HG02571 (cell line): ENCODE data around the gene EEF1A2.
"Not testable (repeated sequence)": the region's sequence is repeated elsewhere in the genome, so short reads cannot be mapped to it uniquely, and the experiment has no call there.

Experiments
- ATAC-seq: cut with Tn5 transposase; IDR thresholded peaks from one replicate; pipeline ENCODE4 v1.9.1; 2021; ENCODE audit warnings: mild to moderate bottlenecking, moderate library complexity; ENCODE audit not compliant: unreplicated experiment

The EEF1A2 gene

DNA sequence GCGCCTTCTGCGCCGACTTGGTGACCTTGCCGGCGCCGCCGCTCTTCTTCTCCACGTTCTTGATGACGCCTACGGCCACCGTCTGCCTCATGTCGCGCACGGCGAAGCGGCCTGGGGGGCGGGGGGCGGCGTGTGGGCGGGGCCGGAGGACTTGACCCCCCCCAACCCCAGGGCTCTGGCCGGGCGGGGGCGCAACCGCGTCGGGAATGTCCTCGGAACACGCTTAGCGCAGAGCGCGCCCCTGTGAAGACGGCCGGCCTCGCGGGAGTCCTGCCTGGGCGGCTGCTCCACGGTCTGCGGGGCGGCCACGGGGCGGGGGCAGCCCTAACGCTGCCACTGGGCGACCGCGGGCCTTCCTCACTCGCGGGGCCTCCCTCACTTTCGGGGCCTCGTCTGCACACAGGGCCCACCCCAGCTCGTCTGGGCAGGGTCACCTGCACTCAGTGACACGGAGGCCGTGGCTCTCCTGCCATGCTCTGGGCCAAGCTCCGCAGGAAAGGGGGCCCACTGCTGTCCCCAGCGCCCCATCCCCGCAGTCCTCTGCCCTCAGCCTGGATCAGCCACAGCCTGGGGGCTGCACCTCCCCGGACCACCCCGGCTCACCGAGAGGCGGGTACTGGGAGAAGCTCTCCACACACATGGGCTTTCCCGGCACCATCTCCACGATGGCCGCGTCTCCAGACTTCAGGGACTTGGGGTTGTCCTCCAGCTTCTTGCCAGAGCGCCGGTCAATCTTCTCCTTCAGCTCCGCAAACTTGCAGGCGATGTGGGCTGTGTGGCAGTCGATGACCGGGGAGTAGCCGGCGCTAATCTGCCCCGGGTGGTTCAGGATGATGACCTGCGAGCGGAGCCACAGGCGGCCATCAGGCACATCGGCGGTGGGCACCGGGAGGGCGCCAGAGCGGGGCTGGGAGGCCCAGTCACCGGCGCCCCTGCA is 10.3 kb downstream of the EEF1A2 start:
- ATAC-seq: no peak

DNA sequence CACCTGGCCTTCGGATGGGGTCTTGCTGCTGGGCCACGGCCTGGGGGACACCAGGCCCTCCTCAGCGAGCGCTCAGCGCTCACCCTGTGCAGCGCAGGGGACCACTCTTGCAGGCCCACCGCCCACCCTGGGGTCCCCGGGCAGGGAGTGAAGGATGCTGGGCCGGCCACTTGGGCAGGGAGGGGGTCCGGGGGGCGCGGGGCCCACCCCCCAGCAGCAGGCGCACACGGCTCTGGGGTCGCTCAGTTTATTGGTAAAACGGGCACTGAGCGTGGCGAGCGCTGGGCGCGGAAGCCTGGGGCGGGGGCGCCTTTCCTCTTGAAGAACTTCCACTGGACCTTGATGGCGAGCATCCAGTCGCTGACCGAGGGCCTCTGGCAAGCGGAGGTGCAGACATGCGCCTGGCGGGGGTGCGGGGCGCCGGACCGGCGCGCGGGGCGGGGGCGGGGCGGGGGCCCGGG is 11.1 kb downstream of the EEF1A2 start:
- no peak for ATAC-seq

DNA sequence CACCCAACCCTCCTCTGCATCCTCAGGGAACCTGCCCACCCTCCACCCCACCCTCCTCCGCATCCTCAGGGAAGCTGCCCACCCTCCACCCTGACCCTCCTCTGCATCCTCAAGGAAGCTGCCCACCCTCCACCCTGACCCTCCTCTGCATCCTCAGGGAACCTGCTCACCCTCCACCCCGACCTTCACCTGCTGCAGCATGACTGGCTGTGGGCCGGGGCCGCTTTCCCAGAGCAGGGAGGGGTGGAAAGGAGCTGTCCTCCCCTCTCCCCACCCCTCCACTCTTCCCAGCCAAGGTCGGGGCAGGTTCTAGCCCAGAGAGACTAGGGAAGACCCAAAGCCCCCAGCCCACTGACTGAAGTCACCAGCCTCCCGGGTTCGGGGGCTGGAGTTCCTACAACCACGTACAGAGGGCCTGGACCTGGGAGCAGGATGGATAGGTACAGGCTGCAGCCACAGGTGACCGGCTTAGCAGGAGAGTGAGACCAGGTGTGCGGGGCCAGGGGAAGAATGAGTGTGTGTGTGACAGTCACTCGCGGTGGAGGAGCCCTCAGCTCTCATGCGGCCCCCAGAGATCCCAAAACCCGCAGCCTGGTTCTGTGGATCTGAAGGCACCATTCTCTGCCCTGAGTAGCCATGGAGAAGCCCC is 11.6 kb downstream of the EEF1A2 start:
- no peak for ATAC-seq

DNA sequence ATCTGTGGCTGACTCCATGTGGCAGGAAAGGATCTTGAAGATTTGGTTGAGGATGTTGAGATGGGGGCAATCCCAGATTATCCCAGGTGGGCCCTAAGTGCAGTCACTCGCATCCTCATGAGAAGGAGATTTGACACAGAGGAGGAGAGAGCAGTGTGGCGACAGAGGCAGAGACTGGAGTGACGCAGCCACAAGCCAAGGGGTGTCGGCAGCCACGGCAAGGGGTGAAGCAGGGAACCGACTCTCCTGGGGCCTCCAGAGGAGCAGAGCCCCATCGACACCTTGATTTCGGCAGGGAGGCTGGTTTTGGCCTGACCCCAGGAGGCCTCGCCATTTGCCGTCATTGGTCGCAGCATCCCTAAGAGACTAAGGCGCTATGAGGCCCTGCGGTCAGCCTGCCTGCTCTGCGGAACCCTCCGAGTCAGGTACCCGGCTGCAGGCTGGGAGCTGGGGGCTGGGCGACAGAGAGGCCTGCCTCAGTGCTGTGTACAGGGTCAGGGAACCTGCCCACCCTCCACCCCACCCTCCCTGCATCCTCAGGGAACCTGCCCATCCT is 12.5 kb downstream of the EEF1A2 start:
- ATAC-seq: no peak

DNA sequence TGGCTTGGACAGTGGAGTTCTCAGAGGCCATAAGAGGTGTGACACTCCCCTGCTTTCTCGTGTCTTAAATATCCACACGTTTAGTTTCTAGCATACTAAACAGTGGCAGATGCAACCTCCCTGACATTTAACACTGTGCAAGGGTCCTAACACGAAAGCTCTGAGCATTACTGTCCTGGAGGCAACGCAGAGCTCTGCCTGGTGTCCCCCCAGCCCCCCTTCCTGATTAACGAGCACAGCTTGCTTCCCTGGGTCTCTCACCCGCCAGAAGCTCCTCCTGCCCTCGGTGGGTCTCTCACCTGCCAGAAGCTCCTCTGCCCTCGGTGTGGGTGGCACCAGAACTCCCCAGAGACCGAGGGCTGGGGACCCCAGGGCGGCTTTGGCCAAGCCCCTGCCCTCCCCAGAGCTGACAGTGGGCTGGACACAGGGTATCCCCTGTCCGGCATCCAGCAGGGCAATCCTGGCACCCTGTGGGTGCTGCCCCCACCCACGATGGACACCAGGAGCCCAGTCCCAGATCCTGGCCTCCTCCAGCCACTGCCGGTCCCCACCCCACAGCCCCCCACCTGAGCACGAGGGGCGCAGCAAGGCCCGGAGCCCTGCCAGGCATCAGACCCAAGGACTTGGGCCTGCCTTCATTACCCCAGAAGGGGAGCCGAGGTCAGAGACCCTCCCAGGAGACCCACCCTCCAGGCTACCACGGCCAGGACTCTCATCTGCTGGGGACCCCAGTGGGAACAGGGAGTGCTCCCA is 14.1 kb downstream of the EEF1A2 start:
- ATAC-seq: no peak

DNA sequence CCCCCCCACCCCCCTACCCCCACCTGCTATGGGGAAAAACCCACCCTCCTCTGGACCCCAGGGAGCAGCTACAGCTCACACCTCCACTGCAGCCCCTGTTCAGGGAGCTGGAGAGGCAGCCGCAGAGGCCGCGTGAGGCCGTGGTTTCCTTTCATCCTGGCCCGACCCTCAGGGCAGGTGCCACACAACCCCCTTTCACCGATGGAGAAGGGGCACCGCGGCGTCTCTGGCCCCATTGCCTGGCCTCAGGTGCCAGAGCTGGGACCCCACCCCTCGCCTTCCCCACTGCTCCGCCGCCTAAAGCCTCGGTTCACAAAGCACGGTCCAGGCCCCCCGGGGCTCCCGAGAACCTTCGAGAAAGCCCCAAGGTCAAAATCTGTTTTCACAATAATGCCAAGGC is 14.6 kb downstream of the EEF1A2 start:
- ATAC-seq: no peak

DNA sequence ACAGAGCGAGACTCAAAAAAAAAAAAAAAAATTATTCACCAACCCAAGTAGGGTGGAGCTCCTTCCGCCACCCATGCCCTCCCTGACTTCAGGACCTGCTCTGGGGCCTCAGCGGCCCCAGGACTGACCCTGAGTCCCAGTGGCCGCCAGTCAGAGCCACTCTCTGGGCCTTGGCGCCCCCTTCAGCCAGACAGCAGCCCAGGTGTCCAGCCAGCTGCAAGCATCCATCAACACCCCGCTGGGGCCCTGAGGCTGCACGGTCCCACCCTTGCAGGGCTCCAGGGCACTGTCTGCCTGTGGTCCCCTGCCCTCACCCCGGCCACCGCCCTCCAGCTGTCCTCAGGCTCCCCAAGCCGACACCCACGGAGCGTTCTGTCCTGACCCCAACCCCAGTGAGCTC is 15.0 kb downstream of the EEF1A2 start:
- ATAC-seq: no peak

DNA sequence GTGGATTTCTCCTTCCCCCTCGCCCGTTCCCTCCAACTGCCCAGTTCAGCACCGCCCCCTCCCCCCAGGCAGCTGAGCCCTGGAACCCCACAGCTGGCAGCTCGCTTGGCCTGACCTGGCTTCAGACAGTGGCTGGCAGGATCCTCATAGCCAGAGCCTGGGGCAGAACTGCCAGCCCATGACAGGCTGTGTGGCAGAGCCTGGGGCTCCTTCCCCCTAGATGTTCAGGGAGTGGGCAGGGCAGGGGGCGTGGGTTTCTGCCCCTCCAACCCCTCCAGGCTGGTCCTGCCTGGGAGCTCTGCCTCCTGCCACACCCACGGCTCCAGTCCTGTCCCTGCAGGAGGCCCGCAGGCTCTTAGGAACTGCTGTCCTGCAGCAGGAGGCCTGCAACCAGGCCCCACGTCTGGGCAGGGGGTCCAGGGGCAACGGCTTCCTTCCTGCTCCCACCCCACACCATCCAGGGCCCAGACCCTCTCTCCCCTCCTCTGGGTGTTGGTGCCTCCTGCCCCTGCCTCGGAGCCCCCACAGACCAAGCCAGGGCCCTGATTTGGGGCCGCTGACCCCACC is 16.8 kb downstream of the EEF1A2 start:
- no peak for ATAC-seq

DNA sequence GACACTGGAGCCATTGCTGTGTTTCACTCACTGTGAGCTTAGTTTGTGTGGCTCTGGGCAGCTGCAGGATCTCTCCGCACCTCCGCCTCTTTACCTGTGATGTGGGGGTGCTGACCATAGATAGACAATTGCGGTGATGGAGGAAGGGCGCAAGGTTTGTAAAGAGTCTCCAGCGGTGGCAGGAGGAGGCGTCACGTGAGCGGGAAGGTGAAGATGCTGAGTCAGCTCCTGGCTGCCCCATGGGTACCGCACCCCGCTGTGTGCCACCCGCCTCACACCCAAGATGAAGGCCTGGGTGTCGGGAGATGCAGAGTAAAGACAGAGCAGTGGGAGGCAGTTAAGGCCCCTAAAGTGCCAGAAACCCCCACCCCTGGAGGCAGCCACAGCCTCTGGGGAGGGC is 17.4 kb downstream of the EEF1A2 start:
- no peak for ATAC-seq

DNA sequence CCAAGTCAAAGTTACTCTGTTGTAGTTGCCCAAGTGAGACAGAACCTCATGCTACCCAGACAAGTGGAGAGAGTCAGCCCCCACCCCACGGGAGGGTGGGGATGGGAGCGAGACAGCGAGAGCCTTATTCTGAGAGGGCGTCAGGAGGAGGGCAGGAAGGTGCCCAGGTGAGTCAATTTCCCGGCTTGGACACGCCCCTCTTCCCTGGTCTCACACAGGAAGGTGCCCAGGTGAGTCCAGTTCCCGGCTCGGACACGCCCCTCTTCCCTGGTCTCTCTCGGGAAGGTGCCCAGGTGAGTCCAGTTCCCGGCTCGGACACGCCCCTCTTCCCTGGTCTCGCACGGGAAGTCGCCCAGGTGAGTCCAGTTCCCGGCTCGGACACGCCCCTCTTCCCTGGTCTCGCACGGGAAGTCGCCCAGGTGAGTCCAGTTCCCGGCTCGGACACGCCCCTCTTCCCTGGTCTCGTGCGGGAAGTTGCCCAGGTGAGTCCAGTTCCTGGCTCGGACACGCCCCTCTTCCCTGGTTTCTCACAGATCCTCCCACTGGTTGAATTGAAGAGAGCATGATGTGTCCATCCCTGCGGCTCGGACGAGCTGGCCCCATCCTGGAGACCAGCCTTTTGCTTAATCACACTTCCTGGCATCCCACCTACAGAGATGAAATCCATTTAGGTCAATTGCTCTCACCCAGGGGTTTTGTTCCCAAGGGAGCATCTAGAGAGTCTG is 19.0 kb downstream of the EEF1A2 start:
- not testable (repeated sequence) for ATAC-seq

DNA sequence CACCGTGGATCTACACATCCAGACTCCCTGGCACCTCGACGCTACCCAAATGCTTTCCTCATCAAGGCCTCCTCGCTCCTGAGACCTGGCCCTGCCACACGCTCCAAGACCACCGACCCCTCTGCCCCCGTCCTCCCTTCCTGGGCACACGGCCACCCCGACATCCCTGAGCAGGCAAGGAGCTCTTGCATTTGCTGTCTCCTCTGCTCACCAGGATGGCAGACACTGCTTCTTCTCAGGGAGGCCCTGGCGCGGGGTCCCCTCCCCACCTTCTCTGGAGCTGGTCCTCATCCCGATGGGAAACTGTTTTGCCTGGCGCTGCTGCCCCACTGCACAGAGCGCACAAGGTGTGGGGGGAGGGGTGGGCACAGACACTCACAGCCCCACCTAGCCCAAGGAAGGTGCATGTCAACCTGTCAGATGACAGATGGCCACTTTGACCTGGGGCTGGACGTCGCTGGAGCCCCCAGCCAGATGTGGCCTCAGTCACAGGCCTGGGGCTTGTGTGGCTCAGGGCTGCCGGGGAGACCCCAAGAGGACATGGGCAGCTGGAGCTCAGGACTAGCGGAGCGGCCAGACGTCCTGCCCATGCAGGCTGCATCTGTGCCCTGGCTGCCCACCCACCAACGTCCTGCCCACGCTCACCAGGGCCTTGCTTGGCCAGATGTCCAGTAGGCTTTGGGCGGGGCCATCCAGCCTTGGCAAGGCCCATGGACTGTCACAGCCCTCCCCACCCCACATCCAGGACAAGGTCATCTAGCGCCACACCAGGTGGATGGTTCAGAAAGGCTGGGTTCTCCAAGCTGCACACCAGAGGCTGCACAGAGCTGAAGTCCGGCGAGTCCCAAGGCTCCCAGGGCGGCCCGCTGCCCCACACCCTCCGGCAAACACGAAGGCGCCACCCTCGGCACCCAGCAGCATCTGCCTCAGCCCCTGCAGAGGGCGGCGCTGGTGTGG is 20.3 kb downstream of the EEF1A2 start:
- no peak for ATAC-seq

DNA sequence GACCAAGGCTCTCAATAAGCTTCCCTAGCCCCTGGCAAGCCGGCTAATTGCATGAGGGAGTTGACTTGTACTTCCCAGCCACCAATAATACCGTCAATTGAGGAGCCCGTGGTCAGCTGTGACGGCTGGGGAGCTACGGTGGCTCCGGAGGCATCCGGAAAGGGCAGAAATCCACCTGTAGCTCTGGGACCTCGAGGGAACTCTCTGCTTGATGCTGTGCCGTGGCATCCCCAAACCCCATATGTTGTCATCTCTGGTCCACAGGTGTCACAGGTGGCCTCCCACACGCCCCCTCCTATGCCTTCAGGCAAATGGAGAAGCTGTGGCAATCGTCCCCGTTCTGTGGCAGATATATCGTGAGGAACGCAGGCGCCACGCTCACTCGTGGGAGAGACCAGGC is 20.9 kb downstream of the EEF1A2 start:
- no peak for ATAC-seq

DNA sequence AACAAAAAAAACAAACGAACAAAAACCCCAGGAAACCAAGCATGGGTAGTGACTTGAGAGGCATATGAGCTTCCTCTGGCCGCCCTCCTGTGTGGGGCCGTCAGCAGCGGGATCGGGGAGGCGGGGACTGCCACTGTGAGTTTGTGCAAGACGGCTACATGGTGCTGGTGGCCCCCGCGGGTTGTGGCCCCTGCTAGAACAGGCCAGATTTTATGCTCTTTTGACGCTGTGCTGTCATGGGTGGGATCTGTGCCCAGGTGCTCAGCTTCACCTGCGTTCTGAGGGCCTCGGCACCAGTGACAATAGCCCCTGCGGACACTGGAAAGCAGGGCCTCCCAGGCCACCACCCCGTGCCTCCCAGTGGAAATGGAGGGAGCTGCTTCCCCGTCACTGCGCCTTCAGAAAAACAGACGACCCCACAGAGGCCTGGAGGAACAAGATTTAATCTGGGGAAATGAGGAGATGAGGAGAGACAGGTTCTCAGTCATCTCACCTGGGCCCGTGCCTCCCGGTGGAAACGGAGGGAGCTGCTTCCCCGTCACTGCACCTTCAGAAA is 21.7 kb downstream of the EEF1A2 start:
- no peak for ATAC-seq

DNA sequence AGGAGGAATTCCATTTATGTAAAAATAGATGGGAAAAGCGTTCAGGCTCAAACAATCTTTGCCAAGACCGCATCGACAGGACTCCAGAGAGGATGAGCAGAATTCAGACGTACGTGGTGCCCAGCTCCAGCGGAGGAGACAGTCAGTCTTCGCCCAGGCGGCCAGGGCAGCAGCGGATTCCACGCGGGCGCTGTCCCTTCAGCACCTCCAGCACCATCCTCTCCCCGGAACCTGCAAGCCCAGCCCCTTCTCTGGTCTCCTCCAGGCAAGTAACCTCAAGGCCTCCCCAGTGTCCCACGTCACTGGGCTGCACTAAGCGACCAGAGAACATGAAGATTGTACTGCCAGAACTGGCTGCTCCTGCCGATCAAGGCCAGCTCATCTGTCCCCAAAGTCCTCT is 23.7 kb downstream of the EEF1A2 start:
- ATAC-seq: no peak

DNA sequence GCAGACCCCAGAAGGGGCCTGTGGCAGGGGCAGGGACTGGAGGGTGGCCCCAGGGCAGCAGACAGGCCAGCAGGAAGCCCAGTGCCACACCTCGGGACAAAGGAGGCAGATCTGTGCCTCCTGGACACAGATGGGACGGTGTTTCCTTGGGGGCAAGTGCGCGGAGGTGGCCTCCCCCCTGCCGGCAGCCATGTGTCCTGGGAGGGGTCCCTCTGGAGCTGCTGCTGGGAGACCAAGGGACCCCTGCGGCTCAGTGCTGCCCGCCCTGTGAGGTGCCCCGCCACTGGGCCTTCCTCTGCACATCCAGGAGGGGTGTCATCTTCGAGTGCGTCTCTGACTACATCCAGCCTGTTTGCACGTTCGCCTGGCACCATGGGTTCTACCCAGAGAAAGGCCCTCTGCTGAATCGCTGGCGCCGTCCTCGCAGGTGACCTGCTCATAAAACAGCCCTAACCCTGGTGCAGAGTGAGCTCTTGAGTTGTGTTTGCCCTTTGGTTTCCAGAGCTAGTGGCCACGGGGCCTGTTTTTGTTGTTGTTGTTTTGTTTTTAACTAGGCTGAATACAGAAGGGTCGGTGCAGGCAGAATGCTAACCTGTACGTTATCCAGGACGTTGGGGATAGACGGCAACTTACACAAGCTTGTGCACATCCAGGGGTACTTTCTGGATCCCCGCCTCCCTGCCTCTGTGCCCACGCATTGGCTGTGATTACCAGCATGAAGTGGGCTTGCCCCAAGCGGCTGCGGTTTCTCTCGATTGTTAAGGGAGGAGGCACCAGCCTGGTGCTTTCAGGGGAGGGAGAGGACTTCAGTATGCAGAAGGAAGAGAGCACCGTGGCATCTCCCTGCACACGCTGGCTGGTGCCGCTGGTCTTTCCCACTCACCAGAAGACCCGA is 25.1 kb downstream of the EEF1A2 start:
- no peak for ATAC-seq

DNA sequence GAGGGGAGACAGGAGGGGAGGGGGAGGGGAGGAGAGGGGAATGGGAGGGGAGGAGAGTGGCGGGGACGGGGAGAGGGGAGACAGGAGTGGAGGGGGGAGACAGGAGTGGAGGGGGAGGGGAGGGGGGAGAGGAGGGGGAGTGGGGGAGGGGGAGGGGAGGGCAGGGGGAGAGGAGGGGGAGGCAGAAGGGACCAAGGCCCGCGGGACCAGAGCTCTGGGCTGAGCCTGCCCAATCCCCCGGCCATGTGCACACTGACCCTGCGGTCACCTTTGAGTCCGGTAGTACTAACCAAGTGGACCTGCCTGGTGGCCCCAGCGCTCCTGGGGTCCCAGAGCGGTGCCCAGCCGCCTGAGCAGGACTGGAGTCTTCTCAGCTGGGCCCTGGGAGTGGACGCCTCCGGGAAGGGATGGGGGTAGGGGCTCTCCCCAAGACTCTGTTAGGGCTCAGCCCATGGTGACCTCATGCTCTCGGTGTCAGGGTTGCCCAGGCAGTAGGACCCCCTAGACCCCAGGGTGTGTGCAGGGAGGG is 26.0 kb downstream of the EEF1A2 start:
- ATAC-seq: no peak

DNA sequence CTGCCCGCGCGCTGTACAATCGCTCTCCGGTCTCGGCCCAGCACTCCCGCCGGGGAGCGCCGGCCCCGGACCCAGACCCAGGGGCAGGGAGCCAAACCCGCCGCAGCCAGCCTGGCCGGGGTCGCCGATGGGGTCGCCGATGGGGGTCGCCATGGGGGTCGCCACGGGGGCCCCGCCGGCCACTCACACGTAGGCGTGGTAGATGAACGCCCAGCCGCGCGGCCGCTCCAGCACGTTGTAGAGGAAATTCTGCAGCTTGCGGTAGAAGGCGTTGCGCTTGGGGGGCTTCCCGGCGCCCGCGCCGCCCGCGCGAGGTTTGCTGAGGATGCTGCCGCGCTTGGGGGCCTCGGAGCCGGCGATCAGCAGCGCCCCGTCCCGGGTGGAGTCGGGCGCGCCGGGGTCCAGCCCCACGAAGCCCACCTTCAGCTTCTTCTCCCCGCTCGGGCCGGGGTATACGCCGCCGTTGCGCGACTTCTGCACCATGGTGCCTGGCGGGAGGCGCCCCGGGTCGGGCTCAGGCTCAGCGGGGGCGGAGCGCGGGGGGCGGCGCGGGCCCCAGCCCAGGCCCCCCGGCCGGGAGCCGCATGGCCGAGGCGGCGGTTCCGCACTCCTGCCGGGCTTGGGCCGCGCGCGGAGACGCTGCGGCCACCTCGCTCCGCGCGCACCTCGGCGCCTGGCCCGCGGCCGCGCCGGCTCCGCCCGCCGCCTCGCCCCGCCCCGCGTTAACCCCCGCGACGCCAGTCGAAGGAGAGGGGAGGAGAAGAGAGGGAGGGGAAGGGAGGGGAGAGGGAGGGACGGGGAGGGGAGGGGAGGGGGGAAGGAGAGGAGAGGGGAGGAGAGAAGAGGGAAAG is 26.7 kb downstream of the EEF1A2 start, which contains the start of gene KCNQ2:
TSS of gene KCNQ2 (minus strand) at position 675 of the 851 bp plus-strand sequence. CDS start at position 483, 192 bp downstream.
- no peak for ATAC-seq
